HG03108 (cell line): ENCODE results near the gene KRTAP3-1.
"Not testable (repeated sequence)": the region's sequence is repeated elsewhere in the genome, so short reads cannot be mapped to it uniquely, and the experiment has no call there.

Experiments
- ATAC-seq: cut with Tn5 transposase; IDR thresholded peaks from one replicate; pipeline ENCODE4 v1.9.1; 2021; ENCODE audit warnings: moderate library complexity; ENCODE audit not compliant: unreplicated experiment

Gene KRTAP3-1

GRCh38 chr17:41008811-41009210 is at the start of gene KRTAP3-1:
Gene KRTAP3-1, minus strand, starts transcription at chr17:41009128. Its CDS starts 54 bp downstream, at chr17:41009074.
- ATAC-seq: no peak

DNA sequence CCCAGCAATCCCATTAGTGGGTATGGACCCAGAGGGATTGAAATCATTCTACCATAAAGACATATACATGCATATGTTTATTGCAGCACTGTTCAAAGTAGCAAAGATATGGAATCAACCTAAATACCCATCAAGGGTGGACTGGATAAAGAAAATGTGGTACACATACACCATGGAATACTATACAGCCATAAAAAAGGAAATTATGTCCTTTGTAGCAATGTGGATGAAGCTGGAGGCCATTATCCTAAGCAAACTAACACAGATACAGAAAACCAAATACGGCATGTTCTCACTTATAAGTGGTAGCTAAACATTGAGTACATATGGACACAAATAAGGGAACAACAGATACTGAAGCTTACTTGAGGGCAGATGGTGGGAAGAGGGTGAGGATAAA is 48.6 kb upstream of the KRTAP3-1 start:
- ATAC-seq: no peak

- not testable (repeated sequence) for ATAC-seq
Measured at GRCh38 chr17:41055130-41055529, 46.2 kb upstream of the KRTAP3-1 start, which contains the start of gene KRTAP2-2. Gene KRTAP2-2, minus strand, starts transcription at chr17:41055230. Its CDS starts 19 bp downstream, at chr17:41055211.

GRCh38 chr17:41054556-41054955 is 45.6 kb upstream of the KRTAP3-1 start:
- not testable (repeated sequence) for ATAC-seq

- no peak for ATAC-seq
Measured at GRCh38 chr17:41054025-41054424, 45.1 kb upstream of the KRTAP3-1 start.

DNA sequence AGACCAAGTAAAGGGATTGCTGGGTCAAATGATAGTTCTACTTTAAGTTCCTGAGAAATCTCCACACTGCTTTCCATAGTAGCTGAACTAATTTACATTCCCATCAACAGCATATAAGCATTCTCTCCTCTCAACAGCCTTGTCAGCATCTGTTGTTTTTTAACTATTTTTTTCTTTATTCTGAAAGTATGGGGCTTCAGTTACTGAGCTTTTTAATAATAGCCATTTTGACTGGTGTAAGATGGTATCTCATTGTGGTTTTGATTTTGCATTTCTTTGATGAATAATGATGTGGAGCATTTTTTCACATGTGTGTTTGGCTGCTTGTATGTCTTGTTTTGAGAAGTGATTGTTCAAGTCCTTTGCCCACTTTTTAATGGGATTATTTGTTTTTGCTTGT is 43.6 kb upstream of the KRTAP3-1 start:
- no peak for ATAC-seq

GRCh38 chr17:41049110-41049509 is 40.2 kb upstream of the KRTAP3-1 start:
- ATAC-seq: no peak

DNA sequence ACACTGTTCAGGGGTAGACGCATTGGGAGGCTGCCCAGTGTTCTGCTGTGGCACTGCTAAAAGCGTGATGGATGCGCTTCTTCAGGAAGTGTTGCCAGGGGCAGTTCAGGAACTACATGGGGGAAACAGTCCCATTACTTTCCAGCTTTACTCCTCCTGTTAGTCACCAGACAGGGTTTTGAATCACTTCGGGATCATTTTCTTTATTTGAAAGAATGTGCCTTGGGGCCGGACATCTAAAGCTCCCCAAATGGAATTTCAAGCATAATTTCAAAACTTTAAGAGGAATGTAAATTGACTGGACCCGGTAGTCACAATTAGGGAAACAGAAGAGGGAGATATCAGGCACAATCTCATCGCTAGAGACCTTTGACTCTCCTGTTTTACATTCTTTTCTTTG is 39.5 kb upstream of the KRTAP3-1 start:
- ATAC-seq: no peak

GRCh38 chr17:41046735-41047465 is 38.0 kb upstream of the KRTAP3-1 start, which contains the start of gene KRTAP2-1:
Gene KRTAP2-1, minus strand, starts transcription at chr17:41047316. Its CDS starts 49 bp downstream, at chr17:41047267.
- ATAC-seq: not testable (repeated sequence)

GRCh38 chr17:41042953-41043352 is 34.0 kb upstream of the KRTAP3-1 start:
- no peak for ATAC-seq

GRCh38 chr17:41040783-41041571 is 32.0 kb upstream of the KRTAP3-1 start, which contains the start of gene KRTAP1-1:
Gene KRTAP1-1, minus strand, starts transcription at chr17:41041450. Its CDS starts 53 bp downstream, at chr17:41041397.
- ATAC-seq: not testable (repeated sequence)

GRCh38 chr17:41037853-41038350 is 29.0 kb upstream of the KRTAP3-1 start:
- no peak for ATAC-seq

DNA sequence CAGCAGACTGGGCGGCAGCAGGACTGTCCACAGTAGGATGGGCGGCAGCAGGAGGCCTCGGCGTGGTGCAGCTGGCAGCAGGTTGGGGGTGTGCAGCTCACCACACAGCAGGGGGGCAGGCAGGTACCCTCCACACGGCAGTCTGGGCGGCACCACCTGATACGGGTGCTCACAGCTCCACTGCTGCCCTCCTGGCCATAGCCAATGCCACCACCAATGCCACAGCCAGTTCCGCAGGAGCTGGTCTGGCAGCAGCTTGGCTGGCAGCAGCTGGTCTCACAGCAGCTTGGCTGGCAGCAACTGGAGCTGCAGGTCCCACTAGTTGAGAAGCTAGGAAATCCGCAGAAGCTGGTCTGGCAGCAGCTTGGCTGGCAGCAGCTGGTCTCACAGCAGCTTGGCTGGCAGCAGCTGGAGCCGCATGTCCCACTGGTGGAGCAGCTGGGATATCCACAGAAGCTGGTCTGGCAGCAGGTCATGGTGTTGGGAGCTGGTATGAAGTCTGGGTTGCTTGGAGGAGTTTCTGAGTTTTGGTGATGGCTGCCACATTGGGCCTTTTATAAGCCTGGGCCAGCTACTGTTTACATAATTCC is 25.5 kb upstream of the KRTAP3-1 start, which contains the start of gene KRTAP1-3:
Gene KRTAP1-3, minus strand, starts transcription at position 529 of the 590 bp plus-strand sequence. Its CDS starts 53 bp downstream, at position 476.
- ATAC-seq: not testable (repeated sequence)

DNA sequence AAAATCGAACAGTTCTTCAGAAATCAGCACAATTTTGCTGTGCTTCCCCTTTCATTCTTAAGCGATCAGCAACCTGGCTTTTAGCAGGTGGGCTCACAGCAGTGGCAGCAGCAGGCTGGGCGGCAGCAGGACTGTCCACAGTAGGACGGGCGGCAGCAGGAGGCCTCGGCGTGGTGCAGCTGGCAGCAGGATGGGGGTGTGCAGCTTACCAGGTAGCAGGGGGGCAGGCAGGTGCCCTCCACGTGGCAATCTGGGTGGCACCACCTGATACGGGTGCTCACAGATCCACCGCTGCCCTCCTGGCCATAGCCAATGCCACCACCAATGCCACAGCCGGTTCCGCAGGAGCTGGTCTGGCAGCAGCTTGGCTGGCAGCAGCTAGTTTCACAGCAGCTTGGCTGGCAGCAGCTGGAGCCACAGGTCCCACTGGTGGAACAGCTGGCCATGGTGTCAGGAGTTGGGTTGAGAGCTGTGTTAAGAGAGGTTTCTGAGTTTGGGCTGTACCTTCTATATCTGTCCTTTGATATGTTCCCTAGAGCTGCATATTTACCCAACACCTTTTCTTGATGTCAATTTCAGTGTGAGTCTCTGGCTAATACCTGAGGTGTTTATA is 20.8 kb upstream of the KRTAP3-1 start, which contains the start of gene KRTAP1-4:
Gene KRTAP1-4, minus strand, starts transcription at position 563 of the 613 bp plus-strand sequence. Its CDS starts 117 bp downstream, at position 446.
- no peak for ATAC-seq

- no peak for ATAC-seq
Measured at GRCh38 chr17:41026715-41027471, 18.0 kb upstream of the KRTAP3-1 start, which contains the start of gene KRTAP1-5. Gene KRTAP1-5, minus strand, starts transcription at chr17:41027208. Its CDS starts 53 bp downstream, at chr17:41027155.

DNA sequence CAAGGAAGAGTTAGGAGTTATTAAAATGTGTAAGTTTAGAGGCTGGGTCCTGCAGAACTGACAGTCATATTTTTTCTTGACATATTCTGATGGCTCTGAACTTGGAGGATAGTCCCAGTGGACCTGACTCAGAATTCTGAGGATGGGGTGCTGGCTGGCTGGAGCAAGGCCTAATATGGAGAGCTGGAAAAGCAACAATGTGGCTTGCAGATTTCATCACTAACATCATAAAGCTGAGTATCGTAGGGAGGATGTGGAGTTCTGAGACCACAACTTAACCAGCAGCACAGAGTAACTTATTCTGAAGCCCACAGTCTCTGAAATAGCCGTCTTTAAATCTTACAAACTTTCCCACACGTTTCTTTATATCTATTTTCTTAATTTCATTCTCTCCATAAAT is 15.8 kb upstream of the KRTAP3-1 start:
- no peak for ATAC-seq

DNA sequence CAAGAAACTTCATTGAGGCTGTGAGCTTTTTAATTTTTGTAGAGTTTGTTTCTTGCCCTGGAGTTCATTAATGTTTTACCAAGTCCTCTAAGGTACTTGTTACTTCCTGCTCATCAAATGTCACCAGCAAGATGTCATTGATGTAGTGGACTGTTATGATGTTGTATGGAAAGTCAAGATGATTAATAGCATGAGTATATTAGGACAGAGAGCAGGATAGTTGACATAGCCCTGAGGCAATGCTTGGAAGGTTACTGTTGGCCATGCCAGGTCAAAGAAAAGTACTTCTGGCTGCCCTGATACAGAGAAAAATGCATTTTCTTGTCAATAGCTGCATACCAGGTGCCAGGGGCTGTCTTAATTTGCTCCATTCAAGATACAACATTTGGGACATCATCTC is 11.4 kb upstream of the KRTAP3-1 start:
- ATAC-seq: no peak

DNA sequence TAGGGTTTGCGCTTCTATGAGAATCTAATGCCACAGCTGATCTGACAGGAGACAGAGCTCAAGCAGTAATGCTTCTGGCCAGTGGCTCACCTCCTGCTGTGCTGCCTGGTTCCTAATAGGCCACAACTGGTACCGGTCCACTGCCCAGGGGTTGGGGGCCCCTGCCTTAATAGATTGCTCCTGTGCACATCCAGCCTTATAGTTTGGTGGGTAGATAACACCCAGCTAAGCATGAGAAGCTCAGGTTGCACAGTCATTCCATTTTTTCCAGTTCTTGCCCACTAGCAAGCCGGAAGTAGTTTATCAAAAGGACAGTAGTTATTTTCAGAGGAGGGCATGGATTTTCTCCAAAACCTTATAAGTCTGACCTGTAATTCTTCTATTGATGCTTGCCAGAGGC is 10.5 kb upstream of the KRTAP3-1 start:
- no peak for ATAC-seq

GRCh38 chr17:41018541-41018940 is 9.6 kb upstream of the KRTAP3-1 start:
- ATAC-seq: no peak
